ENCODE data around the gene CACNB4.

CACNB4 gene

GRCh38 chr2:151849413-151850010 lies 249.3 kb downstream of the CACNB4 start:
- H3K4me3 ChIP-seq (ENCODE audit: low read depth, low read length), result no peak overlapping the region
- no peak for TF ChIP-seq CTCF (IDR thresholded peaks at IDR 0.05; ENCODE audit: low read depth, low read length)

GRCh38 chr2:151845884-151846283 lies 253.0 kb downstream of the CACNB4 start:
- TF ChIP-seq CTCF (IDR thresholded peaks at IDR 0.05; ENCODE audit: low read depth, low read length), result no peak

GRCh38 chr2:151845481-151845880 lies 253.4 kb downstream of the CACNB4 start:
- no peak for TF ChIP-seq CTCF (IDR thresholded peaks at IDR 0.05; ENCODE audit: low read depth, low read length)
- no peak overlapping the region for H3K4me3 ChIP-seq (ENCODE audit: low read depth, low read length)

More at GRCh38 chr2:151845884-151846283, 253.0 kb downstream of the CACNB4 start:
- H3K4me3 ChIP-seq (ENCODE audit: low read depth, low read length), result no peak overlapping the region

GRCh38 chr2:151844211-151844896 lies 254.5 kb downstream of the CACNB4 start:
- no peak for TF ChIP-seq CTCF (IDR thresholded peaks at IDR 0.05; ENCODE audit: low read depth, low read length)
- no peak overlapping the region for H3K4me3 ChIP-seq (ENCODE audit: low read depth, low read length)

GRCh38 chr2:151843691-151844061 lies 255.2 kb downstream of the CACNB4 start:
- H3K4me3 ChIP-seq (ENCODE audit: low read depth, low read length), result no peak overlapping the region
- TF ChIP-seq CTCF (IDR thresholded peaks at IDR 0.05; ENCODE audit: low read depth, low read length), result no peak

- H3K4me3 ChIP-seq (ENCODE audit: low read depth, low read length), result no peak overlapping the region
- TF ChIP-seq CTCF (IDR thresholded peaks at IDR 0.05; ENCODE audit: low read depth, low read length), result no peak
Measured at GRCh38 chr2:151842830-151843690, 255.8 kb downstream of the CACNB4 start.

- TF ChIP-seq CTCF (IDR thresholded peaks at IDR 0.05; ENCODE audit: low read depth, low read length), result no peak
- no peak overlapping the region for H3K4me3 ChIP-seq (ENCODE audit: low read depth, low read length)
Measured at GRCh38 chr2:151841047-151841424, 257.8 kb downstream of the CACNB4 start.
